GM12878 (cell line): ENCODE results near the gene MAN1B1. TPM values are rescaled to one million over a fixed set of nuclear protein-coding genes. Genes with fewer than 3 reads are reported as not detected.

Experiments
- ATAC-seq: fragments of 200-7000 bp; cut with Tn5 transposase; 3 replicates; pipeline ENCODE4 v1.9.1; 2020; ENCODE audit warnings: mild to moderate bottlenecking, moderate library complexity
- BruUV-seq: library from RNA; stranded (reverse); fragments of 400-500 nt; replicated peaks from 2 replicates; lab custom pipeline; 2021; lab: Mats Ljungman, UMichigan
- CTCF ChIA-PET: fragments of 300-600 bp; sonication (Branson Sonifier 250); formaldehyde crosslinking; extraction: SDS; loops from one replicate; lab custom pipeline; 2021; ENCODE audit warnings: inconsistent platforms; lab: Yijun Ruan, JAX
- POLR2A ChIA-PET: fragments of 350-600 bp; formaldehyde crosslinking; extraction: SDS; loops from one replicate; lab custom pipeline; 2021; ENCODE audit warnings: inconsistent platforms; lab: Charles Lee
- RAD21 ChIA-PET: fragments of 300-600 bp; sonication (Branson Sonifier 250); formaldehyde crosslinking; loops from one replicate; lab custom pipeline; 2023; ENCODE audit warnings: antibody characterized with exemption; ENCODE audit not compliant: unreplicated experiment; lab: Charles Lee
- SMC1A ChIA-PET: fragments of 300-600 bp; sonication (Branson Sonifier 250); formaldehyde crosslinking; loops from one replicate; lab custom pipeline; 2023; ENCODE audit not compliant: unreplicated experiment, uncharacterized antibody; lab: Charles Lee
- DNase-seq: peaks from one replicate; pipeline ENCODE4 v3.0.0-alpha.2; 2011; ENCODE audit warnings: low read depth, low spot score
- FAIRE-seq: peaks from 3 replicates; lab custom pipeline; 2011; peaks lifted over from hg19 to GRCh38; lab: Jason Lieb, UNC
- H2AFZ ChIP-seq: 2 replicates; pipeline ENCODE4 v1.6.0; 2011; ENCODE audit warnings: low read depth, low read length, control low read depth; ENCODE audit not compliant: control insufficient read depth
- H3K27ac ChIP-seq: 2 replicates; pipeline ENCODE4 v1.5.1; 2011; ENCODE audit warnings: control low read depth; ENCODE audit not compliant: control insufficient read depth, insufficient read depth
- H3K27me3 ChIP-seq, 2 experiments: replicated peaks in 1 of 2; 2 replicates each; pipeline versions ENCODE4 v1.6.0 to v1.6.1; 2011; ENCODE audit warnings: low read length in 1 of 2; ENCODE audit not compliant: control insufficient read depth in 2 of 2, insufficient read depth in 2 of 2
- H3K36me3 ChIP-seq, 2 experiments: 2 replicates each; pipeline ENCODE4 v1.5.1; 2011; ENCODE audit warnings: low read length in 1 of 2; ENCODE audit not compliant: control insufficient read depth in 2 of 2, insufficient read depth in 2 of 2
- H3K4me1 ChIP-seq: 2 replicates; pipeline ENCODE4 v1.6.1; 2011; ENCODE audit warnings: mild to moderate bottlenecking, low read length, moderate library complexity, mixed read lengths; ENCODE audit not compliant: control insufficient read depth, insufficient read depth
- H3K4me2 ChIP-seq: 2 replicates; pipeline ENCODE4 v1.6.0; 2011; ENCODE audit warnings: control low read depth; ENCODE audit not compliant: control insufficient read depth, insufficient read depth
- H3K4me3 ChIP-seq: fragments of 200-600 bp; sonication (generic); 2 replicates; pipeline ENCODE4 v1.5.1; 2016
- H3K79me2 ChIP-seq: 2 replicates; pipeline ENCODE4 v1.6.0; 2011; ENCODE audit warnings: low read length; ENCODE audit not compliant: control insufficient read depth, insufficient read depth
- H3K9ac ChIP-seq: 2 replicates; pipeline ENCODE4 v1.8.0; 2011; ENCODE audit warnings: low read length, control low read depth, mixed read lengths; ENCODE audit not compliant: control insufficient read depth, insufficient read depth
- H3K9me3 ChIP-seq: replicated peaks from 3 replicates; pipeline ENCODE4 v1.5.1; 2011; ENCODE audit warnings: mild to moderate bottlenecking, low read length; ENCODE audit not compliant: control insufficient read depth, insufficient read depth
- H4K20me1 ChIP-seq: 2 replicates; pipeline ENCODE4 v1.6.0; 2011; ENCODE audit not compliant: control insufficient read depth, insufficient read depth
- BCL3 ChIP-seq: IDR thresholded peaks from 2 replicates; pipeline ENCODE4 v1.6.1; 2011; ENCODE audit warnings: borderline replicate concordance, low read depth, mild to moderate bottlenecking, moderate library complexity, low read length; ENCODE audit not compliant: insufficient read depth, poor library complexity, severe bottlenecking
- DPF2 ChIP-seq: fragments of 450-650 bp; IDR thresholded peaks from 2 replicates; pipeline ENCODE4 v1.6.1; 2017; ENCODE audit warnings: mild to moderate bottlenecking
- E2F8 ChIP-seq: fragments of 450-650 bp; IDR thresholded peaks from 2 replicates; pipeline ENCODE4 v1.6.1; 2018; ENCODE audit warnings: mild to moderate bottlenecking, low read depth, moderate library complexity; ENCODE audit not compliant: partially characterized antibody
- HDAC2 ChIP-seq: fragments of 200-600 bp; sonication (generic); IDR thresholded peaks from 2 replicates; pipeline ENCODE4 v1.6.1; 2017
- IKZF2 ChIP-seq, 2 experiments: fragments of 450-650 bp; IDR thresholded peaks; 2 replicates each; pipeline ENCODE4 v1.6.1; 2017; ENCODE audit warnings: mild to moderate bottlenecking in 2 of 2, moderate library complexity in 2 of 2
- SKIL ChIP-seq: fragments of 450-650 bp; IDR thresholded peaks from 2 replicates; pipeline ENCODE4 v1.6.1; 2017; ENCODE audit warnings: mild to moderate bottlenecking, low read depth, inconsistent platforms; ENCODE audit not compliant: poor library complexity, severe bottlenecking
- SPI1 ChIP-seq: IDR thresholded peaks from 2 replicates; pipeline ENCODE4 v1.6.1; 2011; ENCODE audit warnings: low read depth, mild to moderate bottlenecking, low read length, moderate library complexity, borderline replicate concordance; ENCODE audit not compliant: insufficient read depth
- STAT1 ChIP-seq: fragments of 450-650 bp; conservative IDR thresholded peaks from 2 replicates; pipeline ENCODE4 v1.6.1; 2014; ENCODE audit warnings: antibody characterized with exemption, mild to moderate bottlenecking
- ZNF384 ChIP-seq: IDR thresholded peaks from 2 replicates; pipeline ENCODE4 v1.6.1; 2012; ENCODE audit warnings: low read depth, mild to moderate bottlenecking, low read length, improper control_type of control experiment, borderline replicate concordance
- ZNF592 ChIP-seq: fragments of 450-650 bp; IDR thresholded peaks from 2 replicates; pipeline ENCODE4 v1.6.1; 2017; ENCODE audit warnings: mild to moderate bottlenecking, moderate library complexity
- WGBS: methylation state at CpG from one replicate; pipeline ENCODE4 v1.1.6; 2016; ENCODE audit warnings: low lambda C conversion rate; ENCODE audit not compliant: insufficient replicate concordance, insufficient coverage; ENCODE audit errors: missing lambda C conversion rate; 5-methylcytosine and 5-hydroxymethylcytosine counted together
- in situ Hi-C: fragments of 300-500 bp; cut with MboI; formaldehyde crosslinking; loops from 9 replicates; pipeline ENCODE4 v1.14.3; 2018; ENCODE audit warnings: mixed read lengths
- intact Hi-C: fragments of 100-400 bp; cut with micrococcal nuclease; formaldehyde crosslinking; loops from one replicate; pipeline ENCODE4 v1.14.2; 2022; ENCODE audit not compliant: unreplicated experiment
- polyA plus RNA-seq, 11 experiments: library from polyadenylated mRNA; depleted of rRNA in 4 of 11; unstranded in 6 of 11; stranded (reverse) in 5 of 11; fragments of >200 nt; fragmentation: Nextera tagmentation in 4 of 11; fragmentation: Illumina TruSeq in 1 of 11; extraction: Ambion mirVana in 4 of 11; extraction: Trizol in 1 of 11; gene quantifications; 1 replicate in 1 of 11; 2 replicates in 10 of 11; pipeline versions ENCODE4 v1.2.1 to v1.2.3, GENCODE V29; 2011 to 2016; ENCODE audit warnings: inconsistent platforms in 2 of 11, missing spikeins in 2 of 11, low read depth in 1 of 11
- total RNA-seq, 4 experiments: library from RNA; depleted of rRNA in 3 of 4; stranded (reverse); fragments of >200 nt in 3 of 4; fragmentation: Illumina TruSeq in 1 of 4; extraction: Trizol in 1 of 4; gene quantifications; 2 replicates each; pipeline versions ENCODE4 v1.2.1 to v1.2.3, GENCODE V29; 2013 to 2021

MAN1B1 gene
- total and polyA plus RNA-seq, 10 of the 15 experiments (the other 5 are each of a cell fraction or from before 2014, with no cell fraction given) = 0.71 to 34.1 (median 22.7) TPM

- SMC1A ChIA-PET = no interaction called here
- no peak for FAIRE-seq
- WGBS = 96% methylated on average over 33 of the region's 35 CpGs
- no peak for TF ChIP-seq SKIL
- no peak for TF ChIP-seq BCL3
- TF ChIP-seq ZNF592 = no peak
- TF ChIP-seq STAT1 = no peak
- no peak for TF ChIP-seq ZNF384
- TF ChIP-seq IKZF2 (IDR thresholded peaks at IDR 0.05) = no peak
- TF ChIP-seq DPF2 = no peak
- no peak for TF ChIP-seq SPI1
- no peak for TF ChIP-seq HDAC2
- no peak for TF ChIP-seq E2F8
Measured at GRCh38 chr9:137111788-137112563, 25.2 kb downstream of the MAN1B1 start.

More at GRCh38 chr9:137111788-137112563, 25.2 kb downstream of the MAN1B1 start:
- ATAC-seq (no peak), DNase-seq (no peak)
- Histone ChIP-seq H4K20me1 (no peaks in the 10 kb centered on the region), H3K27ac (no peak overlapping the region), H3K36me3 (peaks cover 7 to 38% of the 10 kb centered on the region in 2 experiments), H3K4me2 (no peak overlapping the region), H3K4me3 (no peak overlapping the region), H3K79me2 (peaks cover 2% of the 10 kb centered on the region), H3K9me3 (no peaks in the 10 kb centered on the region), H2AFZ (no peak overlapping the region), H3K4me1 (peaks cover 3% of the 10 kb centered on the region; the same call in 1 of the 2 replicates), H3K27me3 (no peaks in the 10 kb centered on the region), H3K9ac (no peak overlapping the region)
- BruUV-seq = no TSS peak
- ChIA-PET POLR2A (interaction anchor here (0.7 kb wide), 1 partner anchor 41 kb away, joined by 4 read pairs; no protein-coding TSS in a partner anchor), CTCF (no interaction called here), RAD21 (no interaction called here)
- in situ Hi-C loops = no loop called here
- intact Hi-C loops = no loop called here
